A549 treated with DMSO at 1 μM for 4 hours (cell line): ENCODE results near the gene SECISBP2. TPM values are rescaled to one million over a fixed set of nuclear protein-coding genes. Genes with fewer than 3 reads are reported as not detected.

Experiments
- total RNA-seq: library from RNA; stranded (reverse); fragments of 200-300 nt; extraction: Qiagen RNA extraction; gene quantifications from 5 replicates; pipeline ENCODE4 v1.2.3, GENCODE V29; 2022; ENCODE audit warnings: low read depth

SECISBP2 gene, protein sequence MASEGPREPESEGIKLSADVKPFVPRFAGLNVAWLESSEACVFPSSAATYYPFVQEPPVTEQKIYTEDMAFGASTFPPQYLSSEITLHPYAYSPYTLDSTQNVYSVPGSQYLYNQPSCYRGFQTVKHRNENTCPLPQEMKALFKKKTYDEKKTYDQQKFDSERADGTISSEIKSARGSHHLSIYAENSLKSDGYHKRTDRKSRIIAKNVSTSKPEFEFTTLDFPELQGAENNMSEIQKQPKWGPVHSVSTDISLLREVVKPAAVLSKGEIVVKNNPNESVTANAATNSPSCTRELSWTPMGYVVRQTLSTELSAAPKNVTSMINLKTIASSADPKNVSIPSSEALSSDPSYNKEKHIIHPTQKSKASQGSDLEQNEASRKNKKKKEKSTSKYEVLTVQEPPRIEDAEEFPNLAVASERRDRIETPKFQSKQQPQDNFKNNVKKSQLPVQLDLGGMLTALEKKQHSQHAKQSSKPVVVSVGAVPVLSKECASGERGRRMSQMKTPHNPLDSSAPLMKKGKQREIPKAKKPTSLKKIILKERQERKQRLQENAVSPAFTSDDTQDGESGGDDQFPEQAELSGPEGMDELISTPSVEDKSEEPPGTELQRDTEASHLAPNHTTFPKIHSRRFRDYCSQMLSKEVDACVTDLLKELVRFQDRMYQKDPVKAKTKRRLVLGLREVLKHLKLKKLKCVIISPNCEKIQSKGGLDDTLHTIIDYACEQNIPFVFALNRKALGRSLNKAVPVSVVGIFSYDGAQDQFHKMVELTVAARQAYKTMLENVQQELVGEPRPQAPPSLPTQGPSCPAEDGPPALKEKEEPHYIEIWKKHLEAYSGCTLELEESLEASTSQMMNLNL
- 17.5 to 22.0 TPM (median 20.5 TPM) in 5 replicates for total RNA-seq

DNA sequence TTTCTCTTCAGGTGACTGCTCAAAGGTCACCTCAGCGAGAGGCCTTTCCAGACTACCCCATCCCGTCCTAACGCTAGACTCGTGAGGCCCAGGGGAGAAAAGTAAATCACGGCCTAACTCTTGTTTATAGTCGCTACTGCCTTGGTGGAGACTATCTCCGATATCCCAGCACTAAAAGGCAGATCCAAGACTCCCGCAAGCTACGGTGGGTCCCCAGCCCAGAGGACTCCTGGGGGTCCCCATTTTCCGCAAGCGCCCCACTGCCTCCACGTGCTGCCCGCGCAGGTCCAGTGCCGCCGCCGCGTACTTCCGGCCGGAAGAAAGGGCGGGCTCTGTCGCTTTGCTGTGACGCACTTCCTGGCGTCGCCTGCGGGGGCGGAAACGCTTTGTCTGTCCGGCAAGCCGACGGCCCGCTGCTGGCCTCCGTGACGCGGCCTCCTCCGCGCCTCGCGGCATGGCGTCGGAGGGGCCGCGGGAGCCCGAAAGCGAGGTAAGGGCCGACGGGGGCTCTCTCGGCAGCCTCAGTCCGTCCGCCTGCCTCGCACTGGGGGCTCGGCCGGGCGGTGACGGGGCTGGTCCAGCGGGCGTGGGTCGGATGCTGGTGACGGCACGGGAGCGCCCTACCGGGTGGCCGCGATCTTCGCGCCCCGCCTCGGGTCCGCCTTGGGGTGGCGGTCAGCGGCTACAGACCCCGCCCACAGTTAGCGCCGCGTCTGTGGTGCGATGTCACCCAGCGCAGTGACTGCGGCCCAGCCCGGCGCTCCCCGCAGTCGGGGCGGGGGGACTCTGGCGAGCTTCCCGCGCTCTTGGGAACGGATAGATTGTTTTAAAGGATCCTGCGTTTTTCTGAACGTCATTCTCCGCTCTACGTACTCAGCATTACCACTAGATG, at the start of gene SECISBP2:
SECISBP2 (plus strand) TSS at position 378 of the 892 bp plus-strand sequence; CDS start at position 455, 77 bp downstream.

DNA sequence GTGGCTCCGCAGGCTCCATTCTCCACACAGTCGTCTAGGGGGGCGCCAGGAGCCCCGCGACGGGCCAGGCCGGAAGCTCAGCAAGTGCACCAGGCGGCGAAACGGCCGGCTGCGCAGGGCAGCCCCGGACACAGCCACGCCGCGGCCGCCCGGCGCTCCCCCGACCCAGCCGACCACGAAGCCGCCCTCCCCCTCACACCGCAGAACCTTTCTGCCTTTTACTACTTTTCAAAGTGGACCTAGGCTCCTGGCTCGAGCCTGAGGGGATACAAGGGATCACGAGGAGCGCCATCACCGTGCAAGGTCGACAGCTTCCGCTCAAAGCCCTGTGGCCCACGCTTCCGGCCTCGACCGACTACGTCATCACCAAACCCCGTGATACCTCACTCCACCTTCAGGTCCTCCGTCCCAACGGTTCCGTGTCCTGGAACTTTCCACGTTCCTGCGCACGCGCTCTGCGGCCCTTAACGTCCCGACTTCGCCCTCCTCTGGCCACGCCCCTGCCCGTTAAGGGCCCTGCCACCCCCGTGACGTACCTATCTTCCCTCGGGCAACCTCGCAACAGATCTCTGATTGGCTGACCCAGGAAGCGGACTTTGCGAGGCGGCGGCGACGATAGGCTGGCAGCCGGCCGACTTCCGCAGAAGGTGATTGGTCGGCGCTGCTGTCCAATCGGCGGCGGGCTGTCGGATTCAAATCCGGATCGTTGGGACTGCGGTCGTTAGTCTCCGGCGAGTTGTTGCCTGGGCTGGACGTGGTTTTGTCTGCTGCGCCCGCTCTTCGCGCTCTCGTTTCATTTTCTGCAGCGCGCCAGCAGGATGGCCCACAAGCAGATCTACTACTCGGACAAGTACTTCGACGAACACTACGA, 7.6 kb upstream of the SECISBP2 start, which contains the start of gene CKS2:
CKS2 (plus strand) TSS at position 721 of the 871 bp plus-strand sequence; CDS start at position 819, 98 bp downstream.

Other genes with a start within 250 kb of the SECISBP2 start
- gene SHC3, start 139.7 kb upstream of the SECISBP2 start, total RNA-seq: 0.38 to 0.71 TPM (median 0.50 TPM) in 5 replicates
- 408 to 443 TPM (median 428 TPM) in 5 replicates for gene CKS2, start 7.3 kb upstream of the SECISBP2 start, total RNA-seq
- 4.7 to 7.2 TPM (median 6.1 TPM) in 5 replicates for gene SEMA4D, start 179.6 kb downstream of the SECISBP2 start, total RNA-seq